NCI-H2107 treated with DMSO at 0.1 percent for 48 hours (cell line): ENCODE results near the gene QKI.
"Not testable (repeated sequence)": the region's sequence is repeated elsewhere in the genome, so short reads cannot be mapped to it uniquely, and the experiment has no call there.

Source experiments
- DNase-seq: peaks from one replicate; lab custom pipeline; 2025; ENCODE audit not compliant: unreplicated experiment; lab: John Stamatoyannopoulos, UW

Gene QKI

DNA sequence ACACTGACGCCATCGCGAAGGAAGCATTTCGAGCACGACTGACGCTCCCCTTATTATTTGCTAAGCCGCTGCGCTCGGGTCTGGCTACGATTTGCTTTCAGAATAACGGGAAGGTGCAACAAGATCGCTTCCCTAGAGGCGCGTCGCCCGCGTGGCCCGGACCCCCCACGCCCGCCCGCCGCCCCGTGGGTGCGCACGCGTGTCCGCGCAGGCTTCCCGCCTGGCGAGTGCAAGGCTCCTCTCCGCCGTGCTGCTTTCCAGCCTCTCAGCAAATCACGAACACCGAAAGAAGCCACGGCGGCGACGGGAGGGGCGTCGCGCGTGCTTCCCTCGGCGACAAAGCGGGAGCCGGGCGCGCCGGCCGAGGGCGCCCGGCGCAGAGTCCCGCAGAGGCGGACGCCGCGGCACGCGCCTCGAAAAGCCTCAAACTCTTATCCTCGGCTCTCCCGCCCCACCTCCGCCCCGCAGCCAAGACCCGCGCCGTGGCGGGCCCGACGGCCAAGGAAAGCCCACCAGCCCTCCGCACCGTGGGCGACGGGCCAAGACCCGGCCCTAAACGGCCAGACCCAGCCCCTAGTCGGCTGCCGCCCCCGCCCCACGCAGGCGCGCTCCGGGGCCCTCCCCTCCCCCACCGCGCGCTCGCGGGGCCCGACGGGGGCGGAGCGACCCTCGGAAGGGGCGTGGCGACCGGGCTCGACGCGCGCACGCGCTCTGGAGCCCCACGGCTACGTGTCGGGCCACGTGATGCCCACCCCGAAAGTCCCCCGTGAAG, 987 bp upstream of the QKI start:
- no peak for DNase-seq

DNA sequence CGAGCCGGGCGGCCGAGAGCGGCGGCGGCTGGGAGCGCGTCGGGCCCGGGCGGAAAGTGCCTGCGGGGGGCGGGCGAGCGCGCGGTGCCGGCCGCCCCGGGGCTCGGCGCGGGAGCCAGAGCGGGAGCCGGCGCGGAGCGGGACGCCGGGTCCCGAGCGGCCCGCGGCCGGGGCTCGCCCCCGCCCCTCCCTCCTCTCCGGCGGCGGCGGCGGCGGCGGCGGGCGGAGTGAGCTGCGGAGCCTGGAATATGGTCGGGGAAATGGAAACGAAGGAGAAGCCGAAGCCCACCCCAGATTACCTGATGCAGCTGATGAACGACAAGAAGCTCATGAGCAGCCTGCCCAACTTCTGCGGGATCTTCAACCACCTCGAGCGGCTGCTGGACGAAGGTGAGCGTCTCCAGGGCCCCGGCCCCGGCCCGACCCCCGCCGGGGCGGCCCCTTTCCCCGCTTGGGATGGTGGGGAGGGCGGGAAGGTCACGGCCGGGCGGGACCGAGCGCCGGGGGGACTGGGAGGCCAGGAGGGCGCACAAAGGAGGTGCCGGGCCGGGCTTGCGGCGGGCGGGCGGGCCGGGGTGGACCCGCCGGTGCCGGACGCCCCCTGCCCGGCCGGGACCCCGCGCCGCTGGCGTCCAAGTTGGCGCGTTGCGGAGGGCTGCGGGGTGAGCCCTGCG, 565 bp downstream of the QKI start:
- DNase-seq = no peak

DNA sequence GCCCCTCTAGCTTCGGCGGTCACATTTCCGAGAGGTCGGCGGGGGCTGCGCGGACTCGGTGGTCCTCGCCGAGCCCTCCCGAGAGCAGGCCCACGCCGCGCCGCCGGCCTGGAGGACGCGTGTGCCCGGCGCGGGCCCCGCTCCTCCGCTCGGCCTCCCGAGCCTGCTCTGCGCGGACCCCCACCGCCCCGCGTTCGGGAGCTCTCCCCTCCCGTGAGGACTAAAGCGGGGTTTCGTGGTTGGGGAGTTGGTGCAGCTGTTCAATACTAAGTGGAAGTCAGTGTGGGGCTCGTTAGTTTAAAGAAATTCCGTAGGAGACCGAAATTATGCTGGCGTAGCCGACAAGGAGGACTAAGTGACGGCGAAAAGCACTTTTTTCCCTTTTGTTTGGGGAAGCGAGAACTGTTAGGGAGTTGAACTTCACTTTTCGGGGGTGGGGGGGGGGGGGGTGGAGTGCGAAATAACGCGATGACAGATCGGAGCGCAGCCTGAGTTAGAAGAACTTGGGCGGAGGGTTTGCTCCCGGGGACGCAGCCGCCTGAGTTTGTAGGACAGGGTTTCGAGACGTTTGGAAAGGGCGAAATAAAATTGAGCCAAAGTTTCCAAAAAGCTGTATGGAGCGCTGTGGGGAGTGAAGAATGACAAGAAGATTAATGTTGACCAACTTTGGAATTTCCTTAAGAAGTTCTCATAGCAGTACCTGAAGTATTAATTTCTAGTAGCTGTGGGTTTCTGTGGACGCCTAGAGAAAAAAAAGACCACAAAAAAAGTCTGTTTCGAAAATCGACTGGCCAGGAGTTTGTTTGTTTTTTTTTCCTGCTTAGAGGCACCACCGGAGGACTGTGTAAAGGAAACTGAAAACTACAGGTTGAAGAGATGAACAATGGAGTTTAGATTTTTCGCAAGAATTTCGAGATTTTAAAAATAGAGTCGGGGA, 1.4 kb downstream of the QKI start:
- peak; percentile 37 for DNase-seq

DNA sequence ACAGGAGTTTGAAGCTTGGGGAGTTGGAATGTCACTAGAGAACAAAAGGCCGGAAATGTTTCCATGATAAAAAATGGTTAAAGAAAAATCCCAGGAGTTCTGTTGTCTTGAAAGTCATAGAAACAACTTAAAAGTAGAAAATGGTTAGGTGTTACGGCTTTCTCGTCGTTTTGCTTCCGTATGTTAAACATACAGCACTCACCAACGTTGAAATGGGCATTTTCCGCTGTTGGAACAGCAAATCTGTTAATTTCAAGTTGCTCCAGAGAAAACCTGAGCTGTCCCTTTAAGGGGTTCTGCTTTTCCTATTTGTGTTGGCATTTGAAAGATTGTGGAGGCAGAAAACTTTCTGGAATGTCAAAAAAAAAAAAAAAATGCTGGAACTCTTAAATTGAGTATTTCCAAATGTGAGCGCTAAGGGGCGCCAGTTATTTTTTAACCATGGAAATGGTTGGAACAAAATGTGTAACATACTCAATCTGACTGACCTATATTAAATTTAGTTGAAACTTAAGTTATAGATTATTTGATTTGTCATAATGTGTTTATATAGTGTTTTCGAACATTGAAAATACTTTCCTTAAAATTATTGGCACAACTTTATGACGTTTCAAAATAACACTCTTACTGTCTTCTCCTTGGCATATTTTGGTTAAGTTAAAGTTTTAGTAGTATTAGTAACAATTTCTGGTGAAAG, 2.2 kb downstream of the QKI start:
- no peak for DNase-seq

DNA sequence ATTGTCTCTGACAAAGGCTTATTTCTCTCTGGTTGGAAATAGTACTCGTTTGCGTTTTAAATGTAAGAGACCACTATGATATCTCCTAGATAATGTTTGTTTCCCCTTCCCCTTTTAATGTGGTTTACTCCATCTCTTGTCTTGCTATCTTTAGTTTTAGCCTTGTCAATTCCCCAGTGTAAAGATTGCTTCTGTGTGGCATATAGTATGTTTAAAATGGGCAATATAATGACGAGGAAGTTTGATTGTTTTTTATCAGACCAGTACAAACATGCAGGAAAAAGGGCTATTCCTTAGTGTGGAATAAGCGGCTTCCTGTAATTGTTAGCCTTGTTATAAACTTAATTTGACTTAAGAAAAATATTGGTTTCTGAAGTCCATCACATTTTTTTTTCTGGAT, 3.1 kb downstream of the QKI start:
- no peak for DNase-seq

DNA sequence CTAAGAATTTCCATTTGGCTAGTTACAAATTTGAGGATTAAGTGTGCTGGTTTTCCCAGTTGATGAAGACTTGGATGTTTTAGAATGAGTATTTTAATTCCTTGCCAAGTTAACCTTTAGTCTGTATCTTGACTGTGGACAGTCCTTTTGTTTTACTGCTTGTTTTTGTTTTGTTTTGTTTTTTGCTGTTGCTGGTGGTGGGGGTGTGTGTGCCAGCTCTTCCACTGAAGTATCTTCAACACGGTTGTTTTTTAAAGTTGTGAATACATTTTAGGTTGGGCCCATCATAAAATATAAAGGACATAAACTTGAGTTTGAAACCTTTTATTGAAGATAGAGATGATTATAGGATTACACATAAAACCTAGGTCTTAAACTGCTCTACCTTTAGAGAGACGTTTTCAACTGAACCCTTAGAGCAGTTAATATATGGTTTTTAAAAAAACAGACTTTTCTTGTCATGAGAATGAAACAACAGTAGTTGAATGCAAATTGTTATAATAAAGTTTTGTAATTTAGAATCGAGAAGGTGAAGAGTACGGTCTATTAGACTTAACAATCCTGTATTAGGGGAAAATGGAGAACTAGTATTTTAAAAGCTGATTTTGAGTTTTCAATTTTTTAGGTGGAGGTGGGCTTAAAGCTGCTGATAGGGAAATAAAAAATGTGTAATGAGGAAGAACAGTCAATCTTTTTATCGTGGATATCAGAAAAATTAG, 4.0 kb downstream of the QKI start:
- DNase-seq = no peak

DNA sequence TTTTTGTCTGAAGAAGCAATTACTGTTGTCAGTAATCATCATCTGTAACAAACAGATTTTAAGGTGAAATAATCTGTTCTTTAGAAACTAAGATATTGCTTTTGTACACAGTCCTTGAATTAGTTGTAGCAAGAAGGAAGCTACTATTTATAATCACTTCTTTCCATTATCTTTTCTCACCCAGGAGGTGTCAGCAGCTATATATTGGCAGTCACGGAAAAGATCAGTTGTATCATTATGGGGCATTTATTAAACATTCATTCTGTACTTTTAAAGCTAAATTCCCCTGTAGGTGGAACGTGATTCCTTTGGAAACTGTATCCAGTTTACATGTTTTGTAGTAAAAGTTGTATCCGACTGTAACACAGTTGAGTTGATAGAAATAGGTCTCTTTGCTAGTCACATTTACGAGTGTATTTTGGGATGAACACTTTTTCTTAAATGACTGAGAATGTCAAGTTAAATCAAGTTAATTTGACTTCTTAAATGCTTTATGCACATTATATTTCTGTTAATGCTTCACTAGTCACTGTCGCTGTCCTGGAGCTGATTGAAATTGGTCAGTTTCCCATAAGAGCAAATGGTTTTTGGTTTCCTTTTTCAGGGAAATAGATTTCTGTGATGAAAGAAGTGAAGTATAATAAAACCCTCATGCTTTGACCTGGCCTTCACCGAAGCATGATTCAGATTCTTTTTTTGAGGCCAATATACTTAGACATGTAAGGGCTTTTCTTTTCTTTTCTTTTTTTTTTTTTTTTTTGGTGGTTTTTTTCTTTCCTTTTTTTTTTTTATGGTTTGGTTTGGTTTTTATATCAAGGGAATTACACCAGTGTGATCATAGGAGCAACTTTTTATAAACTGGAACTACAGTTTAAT, 5.1 kb downstream of the QKI start:
- no peak for DNase-seq

DNA sequence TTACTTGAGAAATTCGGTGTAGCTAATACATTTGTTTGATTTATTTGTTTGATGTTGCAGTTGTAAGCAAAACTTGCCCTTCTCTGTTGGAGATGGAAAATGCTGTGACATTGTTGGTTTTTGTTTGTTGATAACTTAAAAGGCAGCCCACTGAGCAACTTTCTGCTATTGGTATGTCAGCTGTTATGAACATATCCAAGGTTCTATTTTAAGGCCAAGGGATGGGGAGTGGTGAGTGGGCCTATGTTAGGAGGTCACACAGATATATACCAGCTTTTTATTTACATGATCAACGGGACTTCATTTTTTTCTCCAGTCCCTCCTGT, 5.7 kb downstream of the QKI start:
- DNase-seq = no peak

DNA sequence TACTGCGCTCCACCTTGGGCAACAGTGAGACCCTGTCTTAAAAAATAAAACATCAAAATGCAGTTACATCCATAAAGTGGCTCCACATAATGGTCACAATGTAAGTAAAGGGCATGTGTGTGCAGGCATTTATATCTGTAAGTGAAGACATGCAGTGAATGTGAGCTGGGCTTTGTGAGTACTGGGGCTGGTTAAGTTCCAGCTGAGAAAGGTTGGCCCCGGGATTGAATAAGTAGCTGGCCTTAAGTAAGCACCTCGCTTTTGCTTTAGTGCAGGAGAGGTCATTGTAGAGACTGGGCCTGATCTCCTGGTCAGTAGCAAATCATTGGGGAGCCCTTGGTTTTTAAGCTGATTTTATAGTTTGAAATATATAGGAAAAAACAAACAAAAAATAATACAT, 8.0 kb downstream of the QKI start:
- DNase-seq = no peak

DNA sequence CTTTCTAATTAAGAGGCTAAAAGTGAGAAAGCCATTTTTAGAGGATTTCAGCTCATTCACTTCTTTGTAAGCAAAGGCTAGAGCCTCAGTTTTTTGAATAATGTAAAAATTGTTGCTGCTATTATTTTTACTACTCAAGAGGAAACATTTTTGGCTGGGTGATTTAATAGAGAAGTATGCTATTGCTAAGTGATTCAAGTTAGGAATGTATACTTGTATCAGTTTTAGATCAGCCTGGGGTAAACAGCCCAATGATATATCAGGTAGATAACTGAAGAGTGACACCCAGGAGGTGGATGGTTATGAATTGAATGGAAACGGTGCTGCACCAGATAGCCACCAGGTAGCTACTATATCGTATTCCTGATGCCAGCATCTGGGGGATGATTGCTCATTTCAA, 9.2 kb downstream of the QKI start:
- DNase-seq = no peak

DNA sequence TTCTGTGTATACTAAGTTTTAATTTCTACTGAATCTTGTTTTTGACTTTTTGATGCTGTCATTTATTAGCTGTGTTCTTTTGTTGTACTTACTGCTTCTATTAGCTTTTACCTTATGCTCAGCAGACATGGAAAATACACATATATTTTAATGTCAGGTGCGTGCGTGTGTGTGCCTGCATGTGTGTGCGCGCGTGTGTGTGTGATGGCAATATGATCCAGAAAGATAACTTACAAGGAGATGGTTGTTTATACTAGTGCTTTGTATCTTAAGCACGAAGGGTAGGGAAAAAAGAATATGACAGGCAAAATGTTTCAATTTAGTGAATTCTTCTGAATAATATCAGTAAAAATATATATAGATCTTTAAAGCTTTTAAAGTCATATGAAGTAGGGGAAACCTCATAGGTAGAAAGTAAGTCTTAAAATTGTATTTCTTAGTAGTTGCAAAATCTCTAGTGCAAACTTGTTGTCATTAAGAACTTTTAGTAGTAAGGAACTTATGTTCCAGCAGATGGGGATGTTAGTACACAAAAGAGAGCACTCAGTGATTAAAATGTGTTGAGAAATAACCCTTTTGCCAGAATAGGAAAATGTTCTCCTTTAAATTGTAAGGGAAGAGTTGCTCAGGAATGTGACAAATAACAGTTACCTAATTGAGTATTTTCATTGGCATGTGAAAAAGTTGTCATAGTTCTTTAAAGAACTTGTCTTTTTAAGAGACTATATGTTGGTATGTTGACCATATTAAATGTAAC, 13.2 kb downstream of the QKI start:
- DNase-seq = no peak

DNA sequence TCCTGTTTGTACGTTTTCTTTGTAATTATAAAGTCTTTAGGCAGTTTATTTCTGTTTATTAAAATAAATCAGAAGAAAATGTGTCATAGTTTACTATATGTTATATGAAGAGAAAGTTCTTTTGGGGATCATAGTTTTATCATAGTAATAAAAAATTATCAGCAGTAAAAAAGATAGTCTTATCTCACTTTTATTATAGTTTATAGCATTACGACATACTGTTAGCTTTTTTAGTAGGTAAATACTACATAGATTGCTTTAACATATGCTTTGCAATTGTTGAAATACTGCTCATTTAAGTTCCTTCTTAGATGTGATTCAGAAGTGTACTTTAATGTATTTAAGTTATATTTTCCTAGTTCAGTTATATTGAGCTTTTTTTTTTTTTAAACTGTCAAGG, 13.9 kb downstream of the QKI start:
- no peak for DNase-seq

DNA sequence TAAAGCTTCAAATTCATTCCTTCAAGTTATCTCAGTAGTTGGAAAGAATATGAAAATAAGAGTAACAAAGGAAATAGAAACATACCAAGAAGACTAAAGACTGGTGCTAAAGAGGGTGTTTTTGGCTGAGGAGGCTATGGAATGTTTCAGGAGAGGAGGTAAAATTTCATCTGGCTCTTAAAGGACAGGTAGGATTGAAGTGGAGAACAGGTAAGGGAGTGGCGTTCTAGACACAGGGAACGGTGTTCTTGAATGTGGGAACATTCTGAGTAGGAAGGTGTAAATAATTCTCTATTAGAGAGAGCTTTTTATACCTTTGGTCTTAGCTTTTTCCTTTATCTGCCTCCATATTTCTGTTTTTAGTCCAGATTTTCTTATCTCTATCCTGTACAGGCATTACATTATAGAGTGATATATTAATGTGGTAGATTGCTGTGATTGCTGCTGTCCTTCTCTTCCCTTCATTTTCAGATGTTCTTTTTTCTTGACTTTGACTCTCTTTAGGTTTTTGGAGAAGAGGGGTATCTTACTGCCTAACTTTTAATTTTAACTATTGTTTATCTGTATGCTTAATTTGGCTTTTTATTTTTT, 15.4 kb downstream of the QKI start:
- DNase-seq = no peak

DNA sequence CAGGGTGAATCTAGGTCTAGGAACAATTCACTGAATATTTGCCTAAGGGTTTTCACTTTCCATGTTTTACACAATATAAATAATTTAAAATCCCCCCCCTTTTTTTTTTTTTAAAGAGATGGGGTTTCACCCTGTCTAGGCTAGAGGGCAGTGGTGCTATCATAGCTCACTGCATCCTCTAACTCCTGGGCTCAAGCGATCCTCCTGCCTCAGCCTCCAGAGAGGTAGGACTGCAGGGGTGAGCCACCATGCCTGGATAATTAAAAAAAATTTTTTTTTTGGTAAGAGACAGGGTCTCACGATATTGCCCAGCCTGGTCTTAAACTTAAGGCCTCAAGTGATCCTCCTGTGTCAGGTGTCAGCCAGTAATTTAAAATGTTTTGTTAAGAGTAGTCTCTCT, 17.8 kb downstream of the QKI start:
- DNase-seq = no peak

DNA sequence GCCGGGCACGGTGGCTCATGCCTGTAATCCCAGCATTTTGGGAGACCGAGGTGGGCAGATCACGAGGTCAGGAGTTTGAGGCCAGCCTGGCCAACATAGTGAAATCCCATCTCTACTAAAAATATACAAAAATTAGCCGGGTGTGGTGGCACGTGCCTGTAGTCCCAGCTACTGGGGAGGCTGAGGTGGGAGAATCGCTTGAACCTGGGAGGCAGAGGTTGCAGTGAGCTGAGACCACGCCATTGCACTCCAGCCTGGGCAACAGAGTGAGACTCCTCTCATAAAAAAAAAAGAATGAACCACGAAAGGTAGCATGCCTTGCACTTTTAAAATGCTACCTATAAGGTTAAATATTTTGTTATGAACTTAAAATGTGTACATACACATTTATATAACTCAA, 19.0 kb downstream of the QKI start:
- not testable (repeated sequence) for DNase-seq

DNA sequence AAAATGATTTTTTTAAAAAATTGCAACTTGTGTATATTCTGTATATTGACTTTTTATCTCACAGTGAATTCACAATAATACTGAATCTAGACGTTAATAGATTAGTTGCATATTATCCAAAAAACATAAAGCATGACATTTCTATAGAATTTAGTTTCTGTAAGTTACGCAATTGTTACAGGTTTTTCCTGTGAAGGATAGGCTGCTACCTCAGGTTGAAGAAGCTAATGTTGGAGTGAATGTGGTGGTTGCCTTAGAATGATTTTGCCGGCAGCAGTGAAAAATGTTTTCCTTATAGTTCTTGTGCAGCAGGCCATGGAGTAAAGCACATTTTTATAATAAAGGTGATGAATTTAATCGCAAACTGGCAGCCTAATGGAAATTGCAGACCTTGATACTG, 20.5 kb downstream of the QKI start:
- DNase-seq = no peak

DNA sequence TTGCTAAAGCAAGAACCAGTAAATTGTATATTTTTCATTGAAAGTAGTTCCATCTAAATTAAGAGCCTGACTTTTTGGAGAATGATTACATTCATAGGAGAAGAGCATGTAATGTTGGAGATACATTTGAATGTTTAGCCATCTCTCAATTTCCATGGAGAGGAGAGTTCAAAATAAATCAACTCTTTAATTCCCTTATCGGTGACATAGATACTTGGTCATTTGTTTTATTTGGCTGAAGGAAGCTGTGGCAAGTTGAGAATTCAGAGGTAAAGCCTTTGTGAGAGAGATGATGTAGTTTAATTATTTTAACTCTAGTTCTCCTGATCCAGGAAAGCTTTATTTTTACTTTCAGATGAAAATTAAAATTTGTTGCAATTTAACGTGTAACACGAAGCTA, 22.3 kb downstream of the QKI start:
- no peak for DNase-seq

DNA sequence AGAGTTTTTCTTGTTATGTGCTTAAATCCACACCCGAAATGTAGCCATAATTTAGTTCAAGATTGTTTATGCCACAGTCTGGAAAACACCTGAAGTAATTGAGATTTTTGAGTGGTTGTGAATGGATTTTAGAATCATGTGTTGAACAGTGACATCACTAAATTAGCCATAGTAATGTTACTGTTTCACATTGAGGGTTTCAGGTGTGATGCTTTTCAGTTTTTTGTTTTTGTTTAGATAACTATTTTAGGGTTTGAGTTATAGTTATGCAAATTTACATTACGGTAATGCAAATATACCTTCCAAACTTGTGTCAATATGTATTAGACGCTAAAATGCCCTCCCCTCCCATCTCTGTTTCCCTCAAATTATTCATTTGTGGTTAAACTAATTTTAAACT, 22.9 kb downstream of the QKI start:
- DNase-seq = no peak
